Astrocyte (in vitro differentiated cells and primary cell): ENCODE measurements around the gene ESYT3.

Source experiments
- CTCF ChIP-seq: IDR thresholded peaks from 2 replicates; pipeline ENCODE4 v1.5.1; 2011; ENCODE audit warnings: low read depth, mild to moderate bottlenecking, inconsistent platforms, low read length, moderate library complexity; ENCODE audit not compliant: insufficient read depth
- EZH2 ChIP-seq: IDR thresholded peaks from 2 replicates; pipeline ENCODE4 v1.6.1; 2012; ENCODE audit warnings: mild to moderate bottlenecking, low read length, inconsistent platforms; ENCODE audit not compliant: insufficient read depth

- TF ChIP-seq CTCF (no peak), EZH2 (no peak)
Measured at GRCh38 chr3:138397983-138398382, 36.4 kb upstream of the ESYT3 start.
